IMR-90 (cell line): Measurements from ENCODE around the gene PPP1R13L. TPM values are rescaled to one million over a fixed set of nuclear protein-coding genes. Genes with fewer than 3 reads are reported as not detected.
A peak's percentile ranks its signal among the peaks of the same experiment; 100 is the strongest.

Source experiments
- ELK1 ChIP-seq: fragments of 150-350 bp; IDR thresholded peaks from 2 replicates; pipeline ENCODE4 v1.6.1; 2016; ENCODE audit warnings: low read depth, mild to moderate bottlenecking, low read length, moderate library complexity, borderline replicate concordance
- FOS ChIP-seq: fragments of 150-350 bp; IDR thresholded peaks from 2 replicates; pipeline ENCODE4 v1.6.1; 2016; ENCODE audit warnings: low read depth, low read length
- MXI1 ChIP-seq: IDR thresholded peaks from 2 replicates; pipeline ENCODE4 v1.6.1; 2012; ENCODE audit warnings: low read depth, mild to moderate bottlenecking, low read length, moderate library complexity, borderline replicate concordance
- RAD21 ChIP-seq: IDR thresholded peaks from 2 replicates; pipeline ENCODE4 v1.6.1; 2012; ENCODE audit warnings: low read length, improper control_type of control experiment
- polyA plus RNA-seq, 3 experiments: library from polyadenylated mRNA; depleted of rRNA; stranded (reverse); fragments of >200 nt; gene quantifications; 2 replicates each; pipeline ENCODE4 v1.2.3, GENCODE V29; 2012; ENCODE audit warnings: low replicate concordance in 1 of 3
- total RNA-seq: library from RNA; depleted of rRNA; stranded (reverse); fragments of >200 nt; gene quantifications from 2 replicates; pipeline ENCODE4 v1.2.3, GENCODE V29; 2012

PPP1R13L gene
- total and polyA plus RNA-seq, 2 of the 4 experiments (the other 2 are of a cell fraction) = 3.0 to 13.3 TPM

GRCh38 chr19:45424191-45425058 lies 19.6 kb upstream of the PPP1R13L start (continued):
- TF ChIP-seq ELK1 (no peak), FOS (peak; percentile 96), RAD21 (no peak), MXI1 (no peak)
